ENCODE measurements around the gene KRT76.

GRCh38 chr12:52767427-52767826 is 9.7 kb downstream of the KRT76 start:
- TF ChIP-seq, protein P1, sequence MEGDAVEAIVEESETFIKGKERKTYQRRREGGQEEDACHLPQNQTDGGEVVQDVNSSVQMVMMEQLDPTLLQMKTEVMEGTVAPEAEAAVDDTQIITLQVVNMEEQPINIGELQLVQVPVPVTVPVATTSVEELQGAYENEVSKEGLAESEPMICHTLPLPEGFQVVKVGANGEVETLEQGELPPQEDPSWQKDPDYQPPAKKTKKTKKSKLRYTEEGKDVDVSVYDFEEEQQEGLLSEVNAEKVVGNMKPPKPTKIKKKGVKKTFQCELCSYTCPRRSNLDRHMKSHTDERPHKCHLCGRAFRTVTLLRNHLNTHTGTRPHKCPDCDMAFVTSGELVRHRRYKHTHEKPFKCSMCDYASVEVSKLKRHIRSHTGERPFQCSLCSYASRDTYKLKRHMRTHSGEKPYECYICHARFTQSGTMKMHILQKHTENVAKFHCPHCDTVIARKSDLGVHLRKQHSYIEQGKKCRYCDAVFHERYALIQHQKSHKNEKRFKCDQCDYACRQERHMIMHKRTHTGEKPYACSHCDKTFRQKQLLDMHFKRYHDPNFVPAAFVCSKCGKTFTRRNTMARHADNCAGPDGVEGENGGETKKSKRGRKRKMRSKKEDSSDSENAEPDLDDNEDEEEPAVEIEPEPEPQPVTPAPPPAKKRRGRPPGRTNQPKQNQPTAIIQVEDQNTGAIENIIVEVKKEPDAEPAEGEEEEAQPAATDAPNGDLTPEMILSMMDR (IDR thresholded peaks at IDR 0.05): no peak
- no peak for TF ChIP-seq POLR2A (IDR thresholded peaks at IDR 0.05)
